Fibroblast of lung (primary cell): ENCODE data around the gene PTPDC1. TPM values are rescaled to one million over a fixed set of nuclear protein-coding genes. Genes with fewer than 3 reads are reported as not detected.
A peak's percentile ranks its signal among the peaks of the same experiment; 100 is the strongest.

ENCODE experiments used
- DNase-seq, 2 donors: peaks; one replicate each; pipeline versions ENCODE4 v3.0.0 to v3.0.0-alpha.2; 2010; ENCODE audit warnings: low read depth in 2 of 2
- H2AFZ ChIP-seq: 2 replicates; pipeline ENCODE4 v1.5.1; 2012; ENCODE audit warnings: low read length, control low read depth, inconsistent platforms
- H3K27ac ChIP-seq: 2 replicates; pipeline ENCODE4 v1.5.1; 2011; ENCODE audit warnings: low read length, control low read depth; ENCODE audit not compliant: insufficient read depth
- H3K27me3 ChIP-seq: 2 replicates; pipeline ENCODE4 v1.5.1; 2011; ENCODE audit warnings: mild to moderate bottlenecking, low read length; ENCODE audit not compliant: control insufficient read depth, insufficient read depth
- H3K36me3 ChIP-seq: 2 replicates; pipeline ENCODE4 v1.5.1; 2011; ENCODE audit warnings: low read length; ENCODE audit not compliant: control insufficient read depth, insufficient read depth
- H3K4me1 ChIP-seq: 2 replicates; pipeline ENCODE4 v1.5.1; 2011; ENCODE audit warnings: low read length; ENCODE audit not compliant: control insufficient read depth, insufficient read depth; ENCODE audit errors: extremely low read depth
- H3K4me2 ChIP-seq: 2 replicates; pipeline ENCODE4 v1.5.1; 2011; ENCODE audit warnings: low read length, control low read depth; ENCODE audit not compliant: insufficient read depth; ENCODE audit errors: extremely low read depth
- H3K4me3 ChIP-seq, 4 experiments: fragments of 200-600 bp in 1 of 4; sonication (generic) in 1 of 4; replicated peaks in 1 of 4; 2 replicates each; pipeline ENCODE4 v1.5.1; 2011 to 2016; ENCODE audit warnings: low read length in 4 of 4, low read depth in 3 of 4, mild to moderate bottlenecking in 3 of 4, control low read depth in 2 of 4, inconsistent platforms in 1 of 4, mixed read lengths in 1 of 4; ENCODE audit not compliant: insufficient read depth in 1 of 4; ENCODE audit errors: control extremely low read depth in 1 of 4
- H3K79me2 ChIP-seq: 2 replicates; pipeline ENCODE4 v1.5.1; 2012; ENCODE audit warnings: mild to moderate bottlenecking, low read length, inconsistent platforms; ENCODE audit not compliant: control insufficient read depth, insufficient read depth
- H3K9ac ChIP-seq: 2 replicates; pipeline ENCODE4 v1.5.1; 2011; ENCODE audit warnings: mild to moderate bottlenecking, low read length, control low read depth; ENCODE audit not compliant: insufficient read depth
- H3K9me3 ChIP-seq: 2 replicates; pipeline ENCODE4 v1.5.1; 2012; ENCODE audit warnings: low read depth, low read length; ENCODE audit not compliant: control insufficient read depth, insufficient read depth
- H4K20me1 ChIP-seq: 2 replicates; pipeline ENCODE4 v1.5.1; 2011; ENCODE audit warnings: low read length; ENCODE audit not compliant: control insufficient read depth, insufficient read depth; ENCODE audit errors: extremely low read depth
- EZH2 ChIP-seq: IDR thresholded peaks from 2 replicates; pipeline ENCODE4 v1.5.1; 2012; ENCODE audit warnings: low read length, control low read depth, mild to moderate bottlenecking; ENCODE audit errors: missing control alignments
- polyA plus RNA-seq, 2 donors: library from polyadenylated mRNA; depleted of rRNA in 1 of 2; stranded (reverse) in 1 of 2; unstranded in 1 of 2; fragments of >200 nt; gene quantifications; 2 replicates each; pipeline ENCODE4 v1.2.1, GENCODE V29; 2011 to 2012; ENCODE audit warnings: missing spikeins in 1 of 2
- total RNA-seq: library from RNA; depleted of rRNA; stranded (reverse); fragments of >200 nt; gene quantifications from 2 replicates; pipeline ENCODE4 v1.2.1, GENCODE V29; 2014
- TF ChIP-seq, protein P1 (sequence below), 2 donors: IDR thresholded peaks in 1 of 2; conservative IDR thresholded peaks in 1 of 2; 1 replicate in 1 of 2; 2 replicates in 1 of 2; pipeline ENCODE4 v1.5.1; 2011 to 2012; ENCODE audit warnings: low read length in 2 of 2, control low read depth in 1 of 2, inconsistent platforms in 1 of 2, low read depth in 1 of 2, mild to moderate bottlenecking in 1 of 2

PTPDC1 gene
- total and polyA plus RNA-seq, 2 donors (not counting 1 experiment from before 2014, with no cell fraction given), result 4.4 to 7.6 TPM

DNA sequence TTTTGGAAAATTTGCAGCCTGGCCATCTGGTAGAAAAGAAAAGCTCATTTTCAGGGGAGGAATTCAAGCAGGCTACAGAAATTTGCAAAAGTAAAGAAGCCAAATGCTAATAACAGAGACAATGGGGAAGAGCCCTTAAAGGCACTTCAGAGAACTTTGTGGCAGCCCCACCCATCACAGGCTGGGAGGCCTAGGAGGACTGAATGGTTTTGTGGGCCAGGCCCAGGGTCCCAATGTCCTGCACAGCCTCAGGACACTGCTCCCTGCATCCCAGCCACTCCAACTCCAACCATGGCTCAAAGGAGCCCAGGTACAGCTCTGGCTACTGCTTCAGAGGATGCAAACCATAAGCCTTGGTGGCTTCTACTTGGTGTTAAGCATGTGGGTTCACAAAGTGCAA is 44.3 kb downstream of the PTPDC1 start:
- Histone ChIP-seq H3K4me3 (no peak overlapping the region), H3K4me1 (no peaks in the 10 kb centered on the region), H2AFZ (no peak overlapping the region), H3K36me3 (no peaks in the 10 kb centered on the region), H3K27me3 (no peaks in the 10 kb centered on the region), H3K4me2 (no peak overlapping the region), H3K9me3 (no peaks in the 10 kb centered on the region), H3K27ac (no peak overlapping the region), H3K9ac (no peak overlapping the region), H4K20me1 (no peaks in the 10 kb centered on the region), H3K79me2 (no peaks in the 10 kb centered on the region)
- TF ChIP-seq, protein P1, sequence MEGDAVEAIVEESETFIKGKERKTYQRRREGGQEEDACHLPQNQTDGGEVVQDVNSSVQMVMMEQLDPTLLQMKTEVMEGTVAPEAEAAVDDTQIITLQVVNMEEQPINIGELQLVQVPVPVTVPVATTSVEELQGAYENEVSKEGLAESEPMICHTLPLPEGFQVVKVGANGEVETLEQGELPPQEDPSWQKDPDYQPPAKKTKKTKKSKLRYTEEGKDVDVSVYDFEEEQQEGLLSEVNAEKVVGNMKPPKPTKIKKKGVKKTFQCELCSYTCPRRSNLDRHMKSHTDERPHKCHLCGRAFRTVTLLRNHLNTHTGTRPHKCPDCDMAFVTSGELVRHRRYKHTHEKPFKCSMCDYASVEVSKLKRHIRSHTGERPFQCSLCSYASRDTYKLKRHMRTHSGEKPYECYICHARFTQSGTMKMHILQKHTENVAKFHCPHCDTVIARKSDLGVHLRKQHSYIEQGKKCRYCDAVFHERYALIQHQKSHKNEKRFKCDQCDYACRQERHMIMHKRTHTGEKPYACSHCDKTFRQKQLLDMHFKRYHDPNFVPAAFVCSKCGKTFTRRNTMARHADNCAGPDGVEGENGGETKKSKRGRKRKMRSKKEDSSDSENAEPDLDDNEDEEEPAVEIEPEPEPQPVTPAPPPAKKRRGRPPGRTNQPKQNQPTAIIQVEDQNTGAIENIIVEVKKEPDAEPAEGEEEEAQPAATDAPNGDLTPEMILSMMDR (conservative IDR thresholded peaks at IDR 0.05 in 1 of 2, IDR thresholded peaks at IDR 0.05 in 1 of 2; ENCODE audit: low read depth in 1 of 2, low read length in 2 of 2), result no peak
- no peak for TF ChIP-seq EZH2
- DNase-seq, result no peak

DNA sequence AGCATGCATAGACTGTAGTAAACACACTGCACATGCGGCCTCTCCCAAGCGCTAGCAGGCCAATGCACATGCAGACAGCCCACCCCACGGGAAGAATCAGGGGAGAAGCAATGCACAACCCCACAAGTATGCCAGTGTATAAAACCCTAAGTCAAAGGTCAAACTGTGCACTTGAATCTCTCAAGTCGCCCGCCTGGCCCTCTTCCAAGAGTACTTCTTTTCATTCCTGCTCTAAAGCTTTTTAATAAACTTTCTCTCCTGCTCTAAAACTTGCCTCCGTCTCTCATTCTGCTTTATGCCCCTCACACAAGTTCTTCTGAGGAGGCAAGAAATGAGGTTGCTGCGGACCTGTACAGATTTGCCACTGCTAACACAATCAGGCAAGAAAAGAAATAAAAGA is 50.4 kb downstream of the PTPDC1 start:
- no peak overlapping the region for H3K9ac ChIP-seq
- no peaks in the 10 kb centered on the region for H3K36me3 ChIP-seq
- no peak for TF ChIP-seq EZH2
- TF ChIP-seq, protein P1 (conservative IDR thresholded peaks at IDR 0.05 in 1 of 2, IDR thresholded peaks at IDR 0.05 in 1 of 2; ENCODE audit: low read depth in 1 of 2, low read length in 2 of 2), result no peak
- no peaks in the 10 kb centered on the region for H3K79me2 ChIP-seq
- H3K27me3 ChIP-seq, result no peaks in the 10 kb centered on the region
- H3K9me3 ChIP-seq, result no peaks in the 10 kb centered on the region
- no peak overlapping the region for H3K4me3 ChIP-seq
- H2AFZ ChIP-seq, result no peak overlapping the region
- H4K20me1 ChIP-seq, result no peaks in the 10 kb centered on the region
- DNase-seq, result no peak
- no peak overlapping the region for H3K4me2 ChIP-seq
- peaks cover 3% of the 10 kb centered on the region for H3K4me1 ChIP-seq
- H3K27ac ChIP-seq, result no peak overlapping the region

DNA sequence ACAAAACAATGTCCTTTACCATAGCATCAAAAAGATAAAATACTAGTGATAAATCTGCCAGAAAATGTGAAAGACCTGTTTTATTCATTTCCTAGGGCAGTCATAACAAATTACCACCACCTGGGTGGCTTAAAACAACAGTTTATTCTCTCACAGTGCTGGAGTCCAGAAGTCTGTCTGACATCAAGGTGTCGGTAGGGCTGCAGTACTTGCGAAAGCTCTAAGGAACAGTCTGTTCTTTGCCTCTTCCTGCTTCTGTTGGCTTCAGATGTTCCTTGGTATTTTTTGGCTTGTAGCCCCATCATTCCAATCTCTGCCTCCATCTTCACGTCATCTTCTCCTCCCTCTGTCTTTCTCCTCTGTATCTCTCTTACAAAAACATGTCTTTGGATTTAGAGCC is 51.0 kb downstream of the PTPDC1 start:
- Histone ChIP-seq H3K4me3 (peak overlapping the region in 1 of 4 experiments; percentile 31), H4K20me1 (no peaks in the 10 kb centered on the region), H3K9ac (no peak overlapping the region), H3K4me2 (no peak overlapping the region), H3K36me3 (no peaks in the 10 kb centered on the region), H3K4me1 (peaks cover 6% of the 10 kb centered on the region), H3K27ac (no peak overlapping the region), H2AFZ (no peak overlapping the region), H3K79me2 (no peaks in the 10 kb centered on the region), H3K27me3 (no peaks in the 10 kb centered on the region), H3K9me3 (no peaks in the 10 kb centered on the region)
- TF ChIP-seq EZH2, result no peak
- TF ChIP-seq, protein P1 (conservative IDR thresholded peaks at IDR 0.05 in 1 of 2, IDR thresholded peaks at IDR 0.05 in 1 of 2; ENCODE audit: low read depth in 1 of 2, low read length in 2 of 2), result no peak
- peak; percentile 90 to 97 for DNase-seq
